Activated T-helper 1 cell treated with anti-CD3 and anti-CD28 coated beads, Interleukin-2, amount 50 U/mL, for 16 hours (primary cell): ENCODE measurements around the gene SECISBP2.

Experiments
- DNase-seq, 2 donors: peaks; one replicate each; pipeline ENCODE4 v3.0.0-alpha.2; 2020; ENCODE audit warnings: low read depth in 1 of 2, low spot score in 1 of 2

SECISBP2 gene

GRCh38 chr9:89400403-89401116, 82.3 kb downstream of the SECISBP2 start:
- no peak for DNase-seq

- DNase-seq, result no peak
These were observed 84.6 kb downstream of the SECISBP2 start for GRCh38 chr9:89402695-89403427.

GRCh38 chr9:89404074-89404473, 85.8 kb downstream of the SECISBP2 start:
- no peak for DNase-seq

- DNase-seq, result no peak
These were observed 87.5 kb downstream of the SECISBP2 start for GRCh38 chr9:89405826-89406225.

GRCh38 chr9:89407070-89407469, 88.8 kb downstream of the SECISBP2 start:
- no peak for DNase-seq

- peak; percentile 48 to 59 for DNase-seq
These were observed 90.4 kb downstream of the SECISBP2 start for GRCh38 chr9:89408628-89409101.
